ENCODE data around the gene PHOX2A. TPM values are rescaled to one million over a fixed set of nuclear protein-coding genes. Genes with fewer than 3 reads are reported as not detected.
A peak's percentile ranks its signal among the peaks of the same experiment; 100 is the strongest.

The PHOX2A gene
- total and polyA plus RNA-seq, 12 donors: not detected

DNA sequence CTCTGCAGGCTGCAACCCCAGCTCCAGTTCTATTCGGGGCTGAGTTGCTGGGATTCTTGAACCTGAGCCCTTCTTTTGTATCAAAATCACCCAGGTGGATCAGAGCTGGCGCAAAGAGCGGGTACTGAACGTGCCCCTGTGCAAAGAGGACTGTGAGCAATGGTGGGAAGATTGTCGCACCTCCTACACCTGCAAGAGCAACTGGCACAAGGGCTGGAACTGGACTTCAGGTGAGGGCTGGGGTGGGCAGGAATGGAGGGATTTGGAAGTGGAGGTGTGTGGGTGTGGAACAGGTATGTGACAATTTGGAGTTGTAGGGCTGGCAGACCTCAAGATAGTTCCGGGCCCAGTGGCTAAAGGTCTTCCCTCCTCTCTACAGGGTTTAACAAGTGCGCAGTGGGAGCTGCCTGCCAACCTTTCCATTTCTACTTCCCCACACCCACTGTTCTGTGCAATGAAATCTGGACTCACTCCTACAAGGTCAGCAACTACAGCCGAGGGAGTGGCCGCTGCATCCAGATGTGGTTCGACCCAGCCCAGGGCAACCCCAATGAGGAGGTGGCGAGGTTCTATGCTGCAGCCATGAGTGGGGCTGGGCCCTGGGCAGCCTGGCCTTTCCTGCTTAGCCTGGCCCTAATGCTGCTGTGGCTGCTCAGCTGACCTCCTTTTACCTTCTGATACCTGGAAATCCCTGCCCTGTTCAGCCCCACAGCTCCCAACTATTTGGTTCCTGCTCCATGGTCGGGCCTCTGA lies 48.3 kb downstream of the PHOX2A start:
- TF ChIP-seq, protein P1, sequence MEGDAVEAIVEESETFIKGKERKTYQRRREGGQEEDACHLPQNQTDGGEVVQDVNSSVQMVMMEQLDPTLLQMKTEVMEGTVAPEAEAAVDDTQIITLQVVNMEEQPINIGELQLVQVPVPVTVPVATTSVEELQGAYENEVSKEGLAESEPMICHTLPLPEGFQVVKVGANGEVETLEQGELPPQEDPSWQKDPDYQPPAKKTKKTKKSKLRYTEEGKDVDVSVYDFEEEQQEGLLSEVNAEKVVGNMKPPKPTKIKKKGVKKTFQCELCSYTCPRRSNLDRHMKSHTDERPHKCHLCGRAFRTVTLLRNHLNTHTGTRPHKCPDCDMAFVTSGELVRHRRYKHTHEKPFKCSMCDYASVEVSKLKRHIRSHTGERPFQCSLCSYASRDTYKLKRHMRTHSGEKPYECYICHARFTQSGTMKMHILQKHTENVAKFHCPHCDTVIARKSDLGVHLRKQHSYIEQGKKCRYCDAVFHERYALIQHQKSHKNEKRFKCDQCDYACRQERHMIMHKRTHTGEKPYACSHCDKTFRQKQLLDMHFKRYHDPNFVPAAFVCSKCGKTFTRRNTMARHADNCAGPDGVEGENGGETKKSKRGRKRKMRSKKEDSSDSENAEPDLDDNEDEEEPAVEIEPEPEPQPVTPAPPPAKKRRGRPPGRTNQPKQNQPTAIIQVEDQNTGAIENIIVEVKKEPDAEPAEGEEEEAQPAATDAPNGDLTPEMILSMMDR (IDR thresholded peaks at IDR 0.05): no peak
- Histone ChIP-seq H3K36me3 (no peaks in the 10 kb centered on the region), H3K9me3 (no peaks in the 10 kb centered on the region), H3K27me3 (no peaks in the 10 kb centered on the region), H3K4me1 (no peaks in the 10 kb centered on the region), H3K27ac (no peak overlapping the region), H3K4me3 (no peak overlapping the region)
- DNase-seq (no peak), ATAC-seq (no peak)
- intact Hi-C loops (cut with DNase I): no loop called here
- 89 to 90% methylated on average over 12 of the region's 12 CpGs for WGBS, 2 donors

DNA sequence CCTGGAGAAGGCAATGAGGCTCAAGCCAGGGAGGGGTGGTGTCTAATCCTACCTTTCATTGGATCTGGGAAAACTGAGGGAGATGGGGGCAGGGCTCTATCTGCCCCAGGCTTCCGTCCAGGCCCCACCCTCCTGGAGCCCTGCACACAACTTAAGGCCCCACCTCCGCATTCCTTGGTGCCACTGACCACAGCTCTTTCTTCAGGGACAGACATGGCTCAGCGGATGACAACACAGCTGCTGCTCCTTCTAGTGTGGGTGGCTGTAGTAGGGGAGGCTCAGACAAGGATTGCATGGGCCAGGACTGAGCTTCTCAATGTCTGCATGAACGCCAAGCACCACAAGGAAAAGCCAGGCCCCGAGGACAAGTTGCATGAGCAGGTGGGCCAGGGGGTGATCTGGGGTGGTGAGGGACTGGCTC lies 52.0 kb downstream of the PHOX2A start, which contains the start of gene FOLR1:
Gene FOLR1 (plus strand): TSS at position 180 of the 421 bp plus-strand sequence. CDS start 34 bp downstream, at position 214.
- H3K4me3 ChIP-seq: no peak within 1 kb of the TSS
- H3K9me3 ChIP-seq: no peaks in the 10 kb centered on the region
- H3K27me3 ChIP-seq: no peaks in the 10 kb centered on the region
- intact Hi-C loops (cut with DNase I): no loop called here
- TF ChIP-seq, protein P1 (IDR thresholded peaks at IDR 0.05): no peak
- WGBS, 2 donors: 70 to 76% methylated on average over 5 of the region's 5 CpGs
- DNase-seq (no peak), ATAC-seq (no peak)
- no peak within 1 kb of the TSS for H3K27ac ChIP-seq
- H3K4me1 ChIP-seq: no peaks in the 10 kb centered on the region
- no peaks in the 10 kb centered on the region for H3K36me3 ChIP-seq

DNA sequence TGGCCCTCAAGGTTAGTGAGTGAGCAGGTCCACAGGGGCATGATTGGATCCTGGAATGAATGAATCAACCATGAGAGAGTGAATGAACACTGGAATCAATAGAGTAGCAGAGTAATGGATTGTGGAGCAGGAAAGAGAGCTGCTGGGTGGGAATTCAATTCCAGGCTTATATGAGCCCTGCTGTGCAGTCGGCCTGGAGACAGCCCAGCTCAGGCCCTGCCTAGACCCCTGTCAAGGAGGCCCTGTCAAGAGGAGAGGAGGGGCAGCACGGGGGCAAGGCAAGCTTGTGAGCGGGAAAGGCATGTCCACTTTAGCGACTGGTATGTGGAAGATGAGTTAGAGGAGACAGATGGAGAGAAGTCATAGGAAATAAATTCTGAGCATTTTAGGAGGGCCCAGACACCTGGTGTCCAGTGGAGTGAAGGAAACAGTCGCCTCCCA lies 53.3 kb downstream of the PHOX2A start:
- H3K4me3 ChIP-seq: no peak overlapping the region
- no peak overlapping the region for H3K27ac ChIP-seq
- intact Hi-C loops (cut with DNase I): no loop called here
- ATAC-seq (no peak), DNase-seq (no peak)
- no peaks in the 10 kb centered on the region for H3K4me1 ChIP-seq
- no peaks in the 10 kb centered on the region for H3K27me3 ChIP-seq
- H3K36me3 ChIP-seq: no peaks in the 10 kb centered on the region
- WGBS, 2 donors: 68 to 71% methylated on average over 5 of the region's 5 CpGs
- TF ChIP-seq, protein P1 (IDR thresholded peaks at IDR 0.05): no peak
- H3K9me3 ChIP-seq: no peaks in the 10 kb centered on the region

DNA sequence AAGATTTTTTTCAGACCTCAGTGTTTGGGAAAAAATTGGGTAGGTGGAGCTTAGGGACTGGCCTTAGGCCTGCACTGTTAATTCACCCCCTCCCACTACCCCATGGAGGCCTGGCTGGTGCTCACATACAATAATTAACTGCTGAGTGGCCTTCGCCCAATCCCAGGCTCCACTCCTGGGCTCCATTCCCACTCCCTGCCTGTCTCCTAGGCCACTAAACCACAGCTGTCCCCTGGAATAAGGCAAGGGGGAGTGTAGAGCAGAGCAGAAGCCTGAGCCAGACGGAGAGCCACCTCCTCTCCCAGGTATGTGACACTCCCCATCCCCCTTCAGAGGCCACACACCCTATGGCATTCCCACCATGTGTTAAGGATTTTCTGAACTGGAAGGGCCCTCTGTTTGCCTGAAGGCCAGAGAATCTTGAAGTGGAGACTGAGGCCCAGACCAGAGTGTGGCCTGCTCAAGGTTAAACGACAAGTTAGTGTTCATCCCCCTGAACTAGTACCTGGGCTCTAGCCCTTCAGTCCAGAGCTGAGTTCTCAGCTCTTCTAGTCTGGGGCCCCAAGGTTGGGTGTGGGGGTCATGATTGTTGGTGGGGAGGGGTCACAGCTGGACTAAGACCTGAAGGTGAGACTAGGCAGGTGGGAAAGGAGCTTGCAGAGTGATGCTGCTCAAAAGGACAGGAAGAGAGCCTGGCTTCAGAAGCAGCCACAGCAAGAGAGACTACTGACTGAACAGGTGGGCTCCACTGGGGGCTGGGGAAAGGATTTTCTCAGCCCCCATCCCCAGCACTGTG lies 54.3 kb downstream of the PHOX2A start:
- peak; percentile 42 to 89 (median 70) for ATAC-seq
- TF ChIP-seq, protein P1 (IDR thresholded peaks at IDR 0.05): no peak
- 53 to 54% methylated on average over 3 of the region's 3 CpGs for WGBS, 2 donors
- H3K36me3 ChIP-seq: no peaks in the 10 kb centered on the region
- no peak overlapping the region for H3K4me3 ChIP-seq
- intact Hi-C loops (cut with DNase I): no loop called here
- DNase-seq: peak in 1 of 2 donors; percentile 8
- no peaks in the 10 kb centered on the region for H3K27me3 ChIP-seq
- H3K9me3 ChIP-seq: no peaks in the 10 kb centered on the region
- no peak overlapping the region for H3K27ac ChIP-seq
- H3K4me1 ChIP-seq: no peaks in the 10 kb centered on the region

Other genes with a start within 250 kb of the PHOX2A start
- 100 to 1,000 TPM in 1 of 10 donors, 1 to 10 TPM in 9; 2.0 to 101 (median 4.2) TPM for gene IL18BP, start 245.3 kb downstream of the PHOX2A start, total RNA-seq
- 1 to 10 TPM; 5.0 to 6.5 TPM for gene IL18BP, start 245.3 kb downstream of the PHOX2A start, polyA plus RNA-seq
- 100 to 1,000 TPM in 2 of 10 donors, 10 to 100 TPM in 8; 60.8 to 117 (median 83.4) TPM for gene NUMA1, start 163.6 kb downstream of the PHOX2A start, total RNA-seq
- 100 to 1,000 TPM in 1 of 2 donors, 10 to 100 TPM in 1; 54.1 to 159 TPM for gene NUMA1, start 163.6 kb downstream of the PHOX2A start, polyA plus RNA-seq
- gene LRRC51, start 163.3 kb downstream of the PHOX2A start, total RNA-seq: 1 to 10 TPM; 2.3 to 9.1 (median 4.7) TPM
- gene LRRC51, start 163.3 kb downstream of the PHOX2A start, polyA plus RNA-seq: 1 to 10 TPM; 2.5 to 2.8 TPM
- 100 to 1,000 TPM in 1 of 10 donors, 10 to 100 TPM in 9; 76.5 to 103 (median 81.8) TPM for gene LAMTOR1, start 140.9 kb downstream of the PHOX2A start, total RNA-seq
- 100 to 1,000 TPM in 1 of 2 donors, 10 to 100 TPM in 1; 58.3 to 158 TPM for gene LAMTOR1, start 140.9 kb downstream of the PHOX2A start, polyA plus RNA-seq
- gene TOMT, start 138.3 kb downstream of the PHOX2A start, total RNA-seq: under 1 TPM in 1 of 10 donors, not detected in 9; 0.21 TPM
- not detected for gene TOMT, start 138.3 kb downstream of the PHOX2A start, polyA plus RNA-seq
- 10 to 100 TPM; 31.8 to 58.3 (median 46.8) TPM for gene ANAPC15, start 131.5 kb downstream of the PHOX2A start, total RNA-seq
- gene ANAPC15, start 131.5 kb downstream of the PHOX2A start, polyA plus RNA-seq: 100 to 1,000 TPM in 1 of 2 donors, 10 to 100 TPM in 1; 43.8 to 104 TPM
- gene FOLR3, start 108.5 kb downstream of the PHOX2A start, total RNA-seq: 1 to 10 TPM in 1 of 10 donors, under 1 TPM in 2, not detected in 7; 0.59 to 1.1 (median 0.67) TPM
- under 1 TPM in 1 of 2 donors, not detected in 1; 0.23 TPM for gene FOLR3, start 108.5 kb downstream of the PHOX2A start, polyA plus RNA-seq
- 1 to 10 TPM in 2 of 10 donors, under 1 TPM in 5, not detected in 3; 0.23 to 1.4 (median 0.59) TPM for gene FOLR1, start 52.0 kb downstream of the PHOX2A start, total RNA-seq
- under 1 TPM; 0.16 to 0.37 TPM for gene FOLR1, start 52.0 kb downstream of the PHOX2A start, polyA plus RNA-seq
- 10 to 100 TPM in 7 of 10 donors, 1 to 10 TPM in 3; 7.5 to 84.4 (median 10.8) TPM for gene FOLR2, start 27.4 kb downstream of the PHOX2A start, total RNA-seq
- 10 to 100 TPM in 1 of 2 donors, 1 to 10 TPM in 1; 6.8 to 10.8 TPM for gene FOLR2, start 27.4 kb downstream of the PHOX2A start, polyA plus RNA-seq
- gene INPPL1, start 19.4 kb downstream of the PHOX2A start, total RNA-seq: 100 to 1,000 TPM in 9 of 10 donors, 10 to 100 TPM in 1; 97.7 to 146 (median 107) TPM
- gene INPPL1, start 19.4 kb downstream of the PHOX2A start, polyA plus RNA-seq: 100 to 1,000 TPM in 1 of 2 donors, 10 to 100 TPM in 1; 50.1 to 141 TPM
- 10 to 100 TPM; 14.9 to 21.2 (median 17.9) TPM for gene CLPB, start 190.4 kb upstream of the PHOX2A start, total RNA-seq
- gene CLPB, start 190.4 kb upstream of the PHOX2A start, polyA plus RNA-seq: 10 to 100 TPM; 13.0 to 13.6 TPM